ENCODE measurements around the gene FGD5.

GRCh38 chr3:14923476-14923875 is 104.7 kb downstream of the FGD5 start:
- TF ChIP-seq CTCF (optimal IDR thresholded peaks at IDR 0.05 in 1 of 3, IDR thresholded peaks at IDR 0.05 in 1 of 3, conservative IDR thresholded peaks at IDR 0.05 in 1 of 3; ENCODE audit: extremely low read depth in 1 of 3, insufficient read depth in 2 of 3, low read length in 3 of 3) (no peak), EZH2 (IDR thresholded peaks at IDR 0.05; ENCODE audit: low read length) (no peak)

Measured in keratinocyte (primary cell).